Sigmoid colon (tissue), 4 donors: ENCODE data around the gene MKRN1.

Experiments used
- POLR2A ChIP-seq, 2 donors: fragments of 450-650 bp; IDR thresholded peaks; one replicate each; pipeline ENCODE4 v1.6.1; 2016; ENCODE audit warnings: antibody characterized with exemption in 2 of 2, mild to moderate bottlenecking in 2 of 2, moderate library complexity in 2 of 2
- POLR2AphosphoS5 ChIP-seq, 4 donors: sonication (generic); formaldehyde crosslinking; IDR thresholded peaks; one replicate each; pipeline ENCODE4 v1.6.1; 2017; ENCODE audit warnings: antibody characterized with exemption in 4 of 4
- TF ChIP-seq, protein P1 (sequence below), 4 experiments: fragments of 450-650 bp in 3 of 4; fragments of 200-600 bp in 1 of 4; IDR thresholded peaks; one replicate each; pipeline ENCODE4 v1.5.1; 2016 to 2019; ENCODE audit warnings: antibody characterized with exemption in 4 of 4, mild to moderate bottlenecking in 3 of 4, moderate library complexity in 2 of 4

DNA sequence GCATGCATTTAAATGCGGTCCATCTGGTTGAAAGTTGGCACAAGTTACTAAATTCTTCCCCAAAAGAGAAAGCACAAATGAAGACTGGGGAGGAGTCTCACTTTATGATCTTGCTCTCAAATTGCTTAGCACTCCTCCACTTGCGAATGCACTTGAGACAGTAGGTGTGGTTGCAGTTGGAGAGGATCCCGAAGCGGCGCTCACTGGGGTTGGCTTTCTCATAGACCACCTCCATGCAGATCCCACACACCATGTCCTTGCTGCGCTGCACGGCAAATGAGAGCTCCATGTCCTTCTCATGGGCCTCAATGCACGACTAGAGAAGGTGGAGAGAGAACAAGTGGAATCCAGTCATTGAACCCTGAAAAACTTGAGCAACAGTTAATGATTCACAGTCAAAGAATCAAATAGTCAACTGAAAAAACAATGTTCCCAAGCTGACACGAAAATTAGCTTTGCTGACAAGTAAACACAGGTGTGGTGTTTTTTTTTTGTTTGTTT lies 22.7 kb downstream of the MKRN1 start:
- TF ChIP-seq, protein P1, sequence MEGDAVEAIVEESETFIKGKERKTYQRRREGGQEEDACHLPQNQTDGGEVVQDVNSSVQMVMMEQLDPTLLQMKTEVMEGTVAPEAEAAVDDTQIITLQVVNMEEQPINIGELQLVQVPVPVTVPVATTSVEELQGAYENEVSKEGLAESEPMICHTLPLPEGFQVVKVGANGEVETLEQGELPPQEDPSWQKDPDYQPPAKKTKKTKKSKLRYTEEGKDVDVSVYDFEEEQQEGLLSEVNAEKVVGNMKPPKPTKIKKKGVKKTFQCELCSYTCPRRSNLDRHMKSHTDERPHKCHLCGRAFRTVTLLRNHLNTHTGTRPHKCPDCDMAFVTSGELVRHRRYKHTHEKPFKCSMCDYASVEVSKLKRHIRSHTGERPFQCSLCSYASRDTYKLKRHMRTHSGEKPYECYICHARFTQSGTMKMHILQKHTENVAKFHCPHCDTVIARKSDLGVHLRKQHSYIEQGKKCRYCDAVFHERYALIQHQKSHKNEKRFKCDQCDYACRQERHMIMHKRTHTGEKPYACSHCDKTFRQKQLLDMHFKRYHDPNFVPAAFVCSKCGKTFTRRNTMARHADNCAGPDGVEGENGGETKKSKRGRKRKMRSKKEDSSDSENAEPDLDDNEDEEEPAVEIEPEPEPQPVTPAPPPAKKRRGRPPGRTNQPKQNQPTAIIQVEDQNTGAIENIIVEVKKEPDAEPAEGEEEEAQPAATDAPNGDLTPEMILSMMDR (IDR thresholded peaks at IDR 0.05), result no peak
- TF ChIP-seq POLR2A (IDR thresholded peaks at IDR 0.05), result no peak
- TF ChIP-seq POLR2AphosphoS5 (IDR thresholded peaks at IDR 0.05), result no peak
